ENCODE results near the gene IDI1.

Gene IDI1

GRCh38 chr10:1007583-1007982 lies 41.3 kb downstream of the IDI1 start:
- Histone ChIP-seq H3K27me3 (ENCODE audit: control insufficient read depth, insufficient read depth, low read length) (no peaks in the 10 kb centered on the region), H3K36me3 (ENCODE audit: control insufficient read depth, insufficient read depth, low read length) (peaks cover 84% of the 10 kb centered on the region), H3K9ac (ENCODE audit: low read depth, low read length) (no peak overlapping the region), H3K4me1 (ENCODE audit: control insufficient read depth, insufficient read depth, low read length) (no peaks in the 10 kb centered on the region), H3K9me3 (ENCODE audit: control insufficient read depth, insufficient read depth, low read length) (no peaks in the 10 kb centered on the region), H3K4me3 (ENCODE audit: low read depth, low read length) (no peak overlapping the region)

DNA sequence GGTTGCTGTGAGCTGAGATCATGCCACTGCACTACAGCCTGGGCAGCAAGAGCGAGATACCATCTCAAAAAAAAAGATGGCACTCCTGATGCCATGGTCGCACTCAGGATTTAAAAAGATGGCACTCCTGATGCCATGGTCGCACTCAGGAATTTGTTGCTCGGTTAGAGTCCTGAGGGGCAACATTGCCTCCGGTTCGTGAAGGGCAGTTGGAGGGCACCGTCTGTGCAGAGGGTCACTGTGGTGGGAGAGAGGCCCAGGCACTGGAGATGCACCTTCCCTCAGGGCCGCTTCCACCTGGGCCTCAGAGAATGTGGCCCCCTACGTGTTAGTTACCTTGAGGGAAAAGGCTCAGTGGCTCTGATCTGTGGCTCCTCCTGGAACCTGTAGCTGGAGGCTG lies 42.3 kb downstream of the IDI1 start:
- H3K36me3 ChIP-seq (ENCODE audit: control insufficient read depth, insufficient read depth, low read length) = peaks cover 76% of the 10 kb centered on the region
- H3K27me3 ChIP-seq (ENCODE audit: control insufficient read depth, insufficient read depth, low read length) = no peaks in the 10 kb centered on the region
- H3K9me3 ChIP-seq (ENCODE audit: control insufficient read depth, insufficient read depth, low read length) = no peaks in the 10 kb centered on the region
- H3K4me3 ChIP-seq (ENCODE audit: low read depth, low read length) = no peak overlapping the region
- no peaks in the 10 kb centered on the region for H3K4me1 ChIP-seq (ENCODE audit: control insufficient read depth, insufficient read depth, low read length)
- no peak overlapping the region for H3K9ac ChIP-seq (ENCODE audit: low read depth, low read length)

- Histone ChIP-seq H3K9me3 (ENCODE audit: control insufficient read depth, insufficient read depth, low read length) (no peaks in the 10 kb centered on the region), H3K4me3 (ENCODE audit: low read depth, low read length) (no peak overlapping the region), H3K9ac (ENCODE audit: low read depth, low read length) (no peak overlapping the region), H3K27me3 (ENCODE audit: control insufficient read depth, insufficient read depth, low read length) (no peaks in the 10 kb centered on the region), H3K36me3 (ENCODE audit: control insufficient read depth, insufficient read depth, low read length) (peaks cover 67% of the 10 kb centered on the region), H3K4me1 (ENCODE audit: control insufficient read depth, insufficient read depth, low read length) (no peaks in the 10 kb centered on the region)
These were observed 44.8 kb downstream of the IDI1 start for GRCh38 chr10:1003884-1004670.

- no peaks in the 10 kb centered on the region for H3K9me3 ChIP-seq (ENCODE audit: control insufficient read depth, insufficient read depth, low read length)
- H3K4me3 ChIP-seq (ENCODE audit: low read depth, low read length) = no peak overlapping the region
- no peak overlapping the region for H3K9ac ChIP-seq (ENCODE audit: low read depth, low read length)
- H3K4me1 ChIP-seq (ENCODE audit: control insufficient read depth, insufficient read depth, low read length) = no peaks in the 10 kb centered on the region
- H3K27me3 ChIP-seq (ENCODE audit: control insufficient read depth, insufficient read depth, low read length) = no peaks in the 10 kb centered on the region
- peaks cover 69% of the 10 kb centered on the region for H3K36me3 ChIP-seq (ENCODE audit: control insufficient read depth, insufficient read depth, low read length)
These were observed 46.4 kb downstream of the IDI1 start for GRCh38 chr10:1002425-1003006.

GRCh38 chr10:997266-998022 lies 51.5 kb downstream of the IDI1 start:
- H3K9ac ChIP-seq (ENCODE audit: low read depth, low read length) = no peak overlapping the region
- H3K36me3 ChIP-seq (ENCODE audit: control insufficient read depth, insufficient read depth, low read length) = peaks cover 63% of the 10 kb centered on the region
- H3K9me3 ChIP-seq (ENCODE audit: control insufficient read depth, insufficient read depth, low read length) = no peaks in the 10 kb centered on the region
- H3K27me3 ChIP-seq (ENCODE audit: control insufficient read depth, insufficient read depth, low read length) = no peaks in the 10 kb centered on the region
- H3K4me1 ChIP-seq (ENCODE audit: control insufficient read depth, insufficient read depth, low read length) = no peaks in the 10 kb centered on the region
- H3K4me3 ChIP-seq (ENCODE audit: low read depth, low read length) = no peak overlapping the region

GRCh38 chr10:996031-996430 lies 52.9 kb downstream of the IDI1 start:
- H3K27me3 ChIP-seq (ENCODE audit: control insufficient read depth, insufficient read depth, low read length) = no peaks in the 10 kb centered on the region
- no peaks in the 10 kb centered on the region for H3K9me3 ChIP-seq (ENCODE audit: control insufficient read depth, insufficient read depth, low read length)
- peaks cover 58% of the 10 kb centered on the region for H3K36me3 ChIP-seq (ENCODE audit: control insufficient read depth, insufficient read depth, low read length)
- no peak overlapping the region for H3K4me3 ChIP-seq (ENCODE audit: low read depth, low read length)
- no peak overlapping the region for H3K9ac ChIP-seq (ENCODE audit: low read depth, low read length)
- no peaks in the 10 kb centered on the region for H3K4me1 ChIP-seq (ENCODE audit: control insufficient read depth, insufficient read depth, low read length)

GRCh38 chr10:995559-995926 lies 53.4 kb downstream of the IDI1 start:
- Histone ChIP-seq H3K36me3 (ENCODE audit: control insufficient read depth, insufficient read depth, low read length) (peaks cover 54% of the 10 kb centered on the region), H3K9me3 (ENCODE audit: control insufficient read depth, insufficient read depth, low read length) (no peaks in the 10 kb centered on the region), H3K4me1 (ENCODE audit: control insufficient read depth, insufficient read depth, low read length) (no peaks in the 10 kb centered on the region), H3K4me3 (ENCODE audit: low read depth, low read length) (no peak overlapping the region), H3K27me3 (ENCODE audit: control insufficient read depth, insufficient read depth, low read length) (no peaks in the 10 kb centered on the region), H3K9ac (ENCODE audit: low read depth, low read length) (no peak overlapping the region)

GRCh38 chr10:994836-995558 lies 53.9 kb downstream of the IDI1 start:
- Histone ChIP-seq H3K4me1 (ENCODE audit: control insufficient read depth, insufficient read depth, low read length) (no peaks in the 10 kb centered on the region), H3K36me3 (ENCODE audit: control insufficient read depth, insufficient read depth, low read length) (peaks cover 51% of the 10 kb centered on the region), H3K27me3 (ENCODE audit: control insufficient read depth, insufficient read depth, low read length) (no peaks in the 10 kb centered on the region), H3K4me3 (ENCODE audit: low read depth, low read length) (no peak overlapping the region), H3K9ac (ENCODE audit: low read depth, low read length) (no peak overlapping the region), H3K9me3 (ENCODE audit: control insufficient read depth, insufficient read depth, low read length) (no peaks in the 10 kb centered on the region)

GRCh38 chr10:992871-993270 lies 56.0 kb downstream of the IDI1 start:
- no peaks in the 10 kb centered on the region for H3K9me3 ChIP-seq (ENCODE audit: control insufficient read depth, insufficient read depth, low read length)
- no peaks in the 10 kb centered on the region for H3K27me3 ChIP-seq (ENCODE audit: control insufficient read depth, insufficient read depth, low read length)
- no peaks in the 10 kb centered on the region for H3K4me1 ChIP-seq (ENCODE audit: control insufficient read depth, insufficient read depth, low read length)
- peaks cover 39% of the 10 kb centered on the region for H3K36me3 ChIP-seq (ENCODE audit: control insufficient read depth, insufficient read depth, low read length)
- H3K9ac ChIP-seq (ENCODE audit: low read depth, low read length) = no peak overlapping the region
- no peak overlapping the region for H3K4me3 ChIP-seq (ENCODE audit: low read depth, low read length)

- Histone ChIP-seq H3K9ac (ENCODE audit: low read depth, low read length) (no peak overlapping the region), H3K27me3 (ENCODE audit: control insufficient read depth, insufficient read depth, low read length) (no peaks in the 10 kb centered on the region), H3K4me1 (ENCODE audit: control insufficient read depth, insufficient read depth, low read length) (no peaks in the 10 kb centered on the region), H3K9me3 (ENCODE audit: control insufficient read depth, insufficient read depth, low read length) (no peaks in the 10 kb centered on the region), H3K36me3 (ENCODE audit: control insufficient read depth, insufficient read depth, low read length) (peaks cover 36% of the 10 kb centered on the region), H3K4me3 (ENCODE audit: low read depth, low read length) (no peak overlapping the region)
These were observed 56.5 kb downstream of the IDI1 start for GRCh38 chr10:992467-992866.

DNA sequence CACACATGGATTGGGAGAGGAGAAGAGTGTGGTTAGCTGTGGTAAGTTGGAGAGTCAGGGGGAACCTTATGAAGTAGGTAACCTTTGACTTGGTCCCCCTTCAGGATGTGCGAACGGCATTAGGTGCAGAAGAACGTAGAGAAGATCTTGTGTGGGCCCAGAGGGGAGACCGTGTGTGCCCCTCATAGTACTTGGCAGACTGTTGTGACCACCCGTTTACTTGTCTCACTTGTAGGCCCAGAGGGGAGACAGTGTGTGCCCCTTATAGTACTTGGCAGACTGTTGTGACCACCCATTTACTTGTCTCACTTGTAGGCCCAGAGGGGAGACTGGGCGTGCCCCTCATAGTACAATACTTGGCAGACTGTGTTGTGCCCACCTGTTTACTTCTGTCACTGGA lies 58.1 kb downstream of the IDI1 start:
- no peaks in the 10 kb centered on the region for H3K27me3 ChIP-seq (ENCODE audit: control insufficient read depth, insufficient read depth, low read length)
- no peak overlapping the region for H3K4me3 ChIP-seq (ENCODE audit: low read depth, low read length)
- H3K9ac ChIP-seq (ENCODE audit: low read depth, low read length) = no peak overlapping the region
- H3K9me3 ChIP-seq (ENCODE audit: control insufficient read depth, insufficient read depth, low read length) = no peaks in the 10 kb centered on the region
- peaks cover 23% of the 10 kb centered on the region for H3K36me3 ChIP-seq (ENCODE audit: control insufficient read depth, insufficient read depth, low read length)
- H3K4me1 ChIP-seq (ENCODE audit: control insufficient read depth, insufficient read depth, low read length) = no peaks in the 10 kb centered on the region
